ENCODE results near the gene BCAS1.

Gene BCAS1

DNA sequence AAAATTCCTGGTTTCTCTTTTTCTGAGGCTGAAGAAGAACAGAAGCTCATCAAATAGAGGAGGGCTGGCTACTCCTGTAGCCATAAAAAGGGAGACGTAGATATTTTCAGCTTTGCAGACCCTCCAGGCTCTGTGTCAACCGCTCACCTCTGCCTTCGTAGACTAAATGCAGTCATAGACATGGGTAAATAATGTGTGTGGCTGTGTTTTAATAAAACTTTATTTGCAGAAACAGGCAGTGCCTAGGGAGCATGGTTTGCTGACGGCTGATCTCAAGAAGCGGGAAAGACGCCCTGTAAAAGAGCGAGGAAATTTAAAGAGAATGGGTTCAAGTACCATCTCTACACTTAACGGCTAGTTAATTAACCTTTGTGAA, 171.8 kb downstream of the BCAS1 start:
- no peak for DNase-seq

DNA sequence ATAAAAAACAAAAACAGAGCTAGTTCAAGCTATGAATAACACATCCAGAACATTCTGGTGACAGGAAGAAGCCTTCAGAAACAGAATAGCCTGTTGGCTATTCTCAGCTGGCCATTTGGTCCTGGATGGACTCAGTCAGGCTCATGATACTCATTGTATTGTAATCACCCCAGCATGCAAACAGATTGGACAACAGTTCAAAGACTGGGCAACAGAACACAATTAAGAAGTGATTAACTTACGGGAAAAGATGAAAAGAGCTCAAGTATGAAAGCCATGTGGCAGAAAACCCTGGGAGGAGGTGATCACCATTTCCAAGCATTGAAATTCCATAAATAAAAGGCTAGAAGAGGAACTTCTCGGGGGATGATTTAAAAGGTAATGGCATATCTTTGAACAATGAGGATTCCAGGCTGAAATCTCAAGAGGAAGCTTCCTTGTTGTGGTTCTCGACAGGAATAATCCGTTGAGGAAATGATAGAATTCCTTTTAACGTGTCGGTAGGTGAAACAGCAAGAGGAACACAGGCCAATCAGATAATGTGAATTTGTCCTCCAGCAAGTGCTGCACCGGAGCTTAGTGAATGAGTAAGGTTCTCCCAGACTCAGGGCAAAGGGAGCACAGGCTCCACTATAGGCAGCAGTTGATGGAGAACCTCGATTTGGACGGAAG, 172.4 kb downstream of the BCAS1 start:
- DNase-seq, result no peak

DNA sequence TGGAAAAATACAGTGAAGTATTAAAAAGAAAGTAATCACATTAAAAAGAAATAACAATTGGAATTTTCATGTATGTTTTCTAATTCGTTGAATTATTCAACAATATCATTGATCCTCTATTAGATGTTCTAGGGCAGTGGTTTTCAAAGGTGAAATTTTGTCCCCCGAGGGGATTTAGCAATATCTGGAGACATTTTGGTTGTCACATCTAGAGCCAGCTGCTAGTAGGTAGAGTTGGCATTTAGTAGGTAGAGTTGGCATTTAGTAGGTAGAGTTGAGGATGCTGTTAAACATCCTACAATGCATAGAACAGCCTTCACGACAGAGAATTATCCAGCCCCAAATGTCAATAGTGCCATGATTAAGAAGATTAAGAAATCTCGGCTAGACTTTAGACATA, 173.7 kb downstream of the BCAS1 start:
- DNase-seq, result no peak

DNA sequence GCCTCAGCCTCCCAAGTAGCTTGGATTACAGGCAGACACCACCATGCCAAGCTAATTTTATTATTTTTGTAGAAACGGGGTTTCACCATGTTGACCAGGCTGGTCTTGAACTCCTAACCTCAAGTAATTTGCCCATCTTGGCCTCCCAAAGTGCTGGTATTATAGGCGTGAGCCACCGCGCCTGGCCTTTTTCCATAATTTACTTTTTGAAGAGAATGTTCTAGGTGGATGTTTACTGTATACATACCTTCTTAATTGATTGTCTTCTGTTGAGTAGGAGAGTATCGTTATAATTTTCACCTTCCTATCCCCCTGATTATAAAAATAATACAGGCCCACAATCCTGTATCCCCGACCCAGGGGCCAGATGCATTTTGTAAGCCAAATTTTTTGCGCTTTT, 174.4 kb downstream of the BCAS1 start:
- DNase-seq, result no peak

DNA sequence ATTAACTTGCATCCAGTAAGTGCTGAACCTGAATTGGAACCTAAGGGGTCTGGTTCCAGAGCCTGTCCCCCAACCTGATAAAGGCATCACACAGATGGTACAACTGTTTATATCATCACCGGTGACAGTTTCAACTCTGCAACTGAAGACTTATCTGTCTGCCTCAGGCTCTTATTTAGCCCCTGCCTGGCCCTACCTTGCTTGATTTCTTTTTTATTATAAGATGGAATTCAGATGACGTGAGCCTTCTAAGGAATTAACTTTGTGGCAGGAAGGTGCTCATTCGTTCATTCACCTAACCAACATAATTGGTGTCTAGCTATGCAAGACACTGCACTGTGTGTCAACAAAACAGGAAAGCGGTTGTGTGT, 175.0 kb downstream of the BCAS1 start:
- DNase-seq, result no peak

DNA sequence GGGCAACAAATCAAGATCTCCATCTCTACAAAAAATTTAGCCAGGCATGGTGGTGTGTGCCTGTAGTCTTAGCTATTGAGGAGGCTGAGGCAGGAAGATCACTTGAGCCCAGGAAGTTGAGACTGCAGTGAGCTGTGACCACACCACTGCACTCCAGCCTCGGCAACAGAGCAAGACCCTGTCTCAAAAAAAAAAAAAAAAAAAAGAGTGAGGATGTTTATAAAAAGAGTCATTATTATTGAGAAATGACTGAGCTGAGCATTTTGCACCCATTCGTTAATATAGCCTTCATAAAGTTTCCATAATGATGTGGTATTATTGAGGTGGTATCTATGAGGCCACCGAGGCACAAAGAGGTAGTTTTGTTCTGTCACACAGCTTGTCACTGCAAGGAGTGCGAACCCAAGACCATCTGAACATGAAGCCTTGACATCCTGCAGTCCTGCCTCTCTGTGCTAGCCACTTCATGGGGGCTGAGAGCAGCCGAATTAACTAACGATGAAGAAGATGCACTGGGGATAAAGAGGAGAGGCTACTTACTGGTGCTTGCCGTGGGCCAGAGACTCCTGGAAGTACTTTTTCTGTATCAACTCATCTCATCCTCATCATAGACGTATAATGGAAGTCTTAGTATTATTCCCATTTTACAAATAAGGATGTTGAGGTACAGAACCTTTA, 175.5 kb downstream of the BCAS1 start:
- DNase-seq, result no peak
